ENCODE measurements around the gene KCTD20.
A peak's percentile ranks its signal among the peaks of the same experiment; 100 is the strongest.

Gene KCTD20

DNA sequence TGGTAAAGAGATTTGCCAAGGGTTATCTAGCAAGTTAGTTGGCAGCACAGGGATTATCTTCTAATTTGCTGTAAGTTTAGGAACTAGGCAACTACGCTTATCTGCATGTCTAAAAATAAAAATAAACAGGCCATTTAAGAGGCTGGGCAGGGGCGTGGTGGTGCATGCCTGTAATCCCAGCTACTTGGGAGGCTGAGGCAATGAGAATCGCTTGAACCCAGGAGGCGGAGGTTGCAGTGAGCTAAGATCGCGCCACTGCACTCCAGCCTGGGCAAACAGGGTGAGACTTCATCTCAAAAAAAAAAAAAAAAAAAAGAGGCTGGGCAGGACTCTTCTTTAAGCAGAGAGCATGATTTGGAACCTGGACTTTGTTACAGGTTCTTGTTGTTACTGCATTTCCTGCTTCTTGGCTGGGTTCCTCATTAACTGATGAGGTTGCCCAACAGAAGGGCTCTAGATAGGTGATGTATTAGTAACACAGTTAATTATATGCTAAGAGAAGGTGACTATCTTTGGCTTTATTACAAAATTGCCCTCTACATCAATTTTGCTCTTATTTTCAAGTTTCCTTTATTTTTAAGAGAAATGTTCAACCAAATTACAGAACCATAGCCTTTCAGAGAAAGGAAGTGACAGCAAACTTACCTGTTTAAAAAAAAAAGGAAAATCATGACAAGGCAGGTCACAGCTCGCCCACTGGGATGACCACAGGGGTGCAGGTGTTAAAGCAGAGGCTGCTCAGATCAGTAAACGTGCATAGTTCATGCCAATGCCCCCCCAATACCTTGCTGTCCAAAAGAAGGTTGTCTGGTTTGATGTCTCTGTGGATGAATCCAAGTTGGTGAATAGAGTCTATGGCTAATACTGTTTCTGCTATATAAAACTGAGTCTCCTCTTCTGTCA is 72.0 kb downstream of the KCTD20 start:
- Mint-ChIP-seq H3K36me3 (ENCODE audit: low read depth) (peaks cover 59% of the 10 kb centered on the region), H3K27me3 (ENCODE audit: low read depth) (no peaks in the 10 kb centered on the region), H3K4me3 (no peak overlapping the region), H3K27ac (peak overlapping the region; percentile 33 to 75 (median 63)), H3K9me3 (no peaks in the 10 kb centered on the region), H3K4me1 (no peaks in the 10 kb centered on the region)
- no peak for TF ChIP-seq CTCF (IDR thresholded peaks at IDR 0.05; ENCODE audit: unreplicated experiment in 3 of 3)

DNA sequence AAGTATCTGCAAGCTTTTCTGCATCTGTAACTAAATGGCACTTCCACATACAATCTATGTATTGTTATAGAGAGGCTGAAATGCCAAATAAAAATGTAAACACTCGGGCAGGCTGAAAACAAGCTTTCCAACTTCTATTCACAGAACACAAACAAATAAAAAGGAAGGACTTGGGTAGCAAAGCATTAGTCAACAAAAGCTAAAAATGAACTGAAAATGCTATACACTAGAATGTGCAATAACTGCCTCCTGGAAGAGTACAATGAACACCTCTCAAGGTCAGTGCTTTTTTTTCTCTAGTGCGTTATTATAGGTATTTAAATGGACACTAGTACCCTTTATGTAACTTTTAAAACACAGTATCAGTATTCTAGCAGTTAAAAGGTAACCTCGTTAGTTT is 73.0 kb downstream of the KCTD20 start:
- H3K27ac Mint-ChIP-seq: peak overlapping the region in 1 of 3 experiments; percentile 75
- H3K27me3 Mint-ChIP-seq (ENCODE audit: low read depth): no peaks in the 10 kb centered on the region
- no peak overlapping the region for H3K4me3 Mint-ChIP-seq
- H3K9me3 Mint-ChIP-seq: no peaks in the 10 kb centered on the region
- peaks cover 57% of the 10 kb centered on the region for H3K36me3 Mint-ChIP-seq (ENCODE audit: low read depth)
- no peaks in the 10 kb centered on the region for H3K4me1 Mint-ChIP-seq
- no peak for TF ChIP-seq CTCF (IDR thresholded peaks at IDR 0.05; ENCODE audit: unreplicated experiment in 3 of 3)

DNA sequence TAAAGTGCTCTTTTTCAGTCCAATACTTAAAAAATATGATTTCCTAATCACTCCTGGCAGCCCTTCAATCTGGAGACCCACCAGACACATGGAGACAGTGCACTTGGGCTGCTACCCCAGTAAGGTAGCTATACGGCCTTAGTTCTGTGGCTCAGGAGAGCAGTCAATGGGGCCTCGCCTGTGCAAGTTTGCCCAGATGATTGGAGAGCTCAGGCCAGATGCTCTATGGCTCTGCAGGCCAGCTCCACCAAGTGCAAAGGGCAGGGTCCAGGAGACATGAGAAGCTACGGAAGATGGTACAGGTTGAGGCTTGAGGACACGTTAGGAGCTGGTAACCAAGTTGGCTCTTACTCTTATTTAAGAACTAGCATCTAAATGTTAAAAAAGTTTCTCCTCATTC is 73.8 kb downstream of the KCTD20 start:
- no peak overlapping the region for H3K27ac Mint-ChIP-seq
- H3K4me1 Mint-ChIP-seq: no peaks in the 10 kb centered on the region
- peaks cover 56% of the 10 kb centered on the region for H3K36me3 Mint-ChIP-seq (ENCODE audit: low read depth)
- H3K27me3 Mint-ChIP-seq (ENCODE audit: low read depth): no peaks in the 10 kb centered on the region
- no peak overlapping the region for H3K4me3 Mint-ChIP-seq
- TF ChIP-seq CTCF (IDR thresholded peaks at IDR 0.05; ENCODE audit: unreplicated experiment in 3 of 3): no peak
- no peaks in the 10 kb centered on the region for H3K9me3 Mint-ChIP-seq

- Mint-ChIP-seq H3K27me3 (ENCODE audit: low read depth) (no peaks in the 10 kb centered on the region), H3K36me3 (ENCODE audit: low read depth) (peaks cover 56% of the 10 kb centered on the region), H3K9me3 (no peaks in the 10 kb centered on the region), H3K4me3 (no peak overlapping the region), H3K4me1 (no peaks in the 10 kb centered on the region), H3K27ac (no peak overlapping the region)
- no peak for TF ChIP-seq CTCF (IDR thresholded peaks at IDR 0.05; ENCODE audit: unreplicated experiment in 3 of 3)
These were observed 74.2 kb downstream of the KCTD20 start for GRCh38 chr6:36516988-36517387.

GRCh38 chr6:36517408-36517807 is 74.6 kb downstream of the KCTD20 start:
- Mint-ChIP-seq H3K9me3 (no peaks in the 10 kb centered on the region), H3K4me3 (no peak overlapping the region), H3K4me1 (no peaks in the 10 kb centered on the region), H3K27me3 (ENCODE audit: low read depth) (no peaks in the 10 kb centered on the region), H3K27ac (no peak overlapping the region), H3K36me3 (ENCODE audit: low read depth) (peaks cover 56% of the 10 kb centered on the region)
- TF ChIP-seq CTCF (IDR thresholded peaks at IDR 0.05; ENCODE audit: unreplicated experiment in 3 of 3): no peak

GRCh38 chr6:36519352-36519751 is 76.6 kb downstream of the KCTD20 start:
- no peak for TF ChIP-seq CTCF (IDR thresholded peaks at IDR 0.05; ENCODE audit: unreplicated experiment in 3 of 3)
- Mint-ChIP-seq H3K27ac (no peak overlapping the region), H3K9me3 (no peaks in the 10 kb centered on the region), H3K4me1 (no peaks in the 10 kb centered on the region), H3K36me3 (ENCODE audit: low read depth) (peaks cover 62% of the 10 kb centered on the region), H3K4me3 (no peak overlapping the region), H3K27me3 (ENCODE audit: low read depth) (no peaks in the 10 kb centered on the region)
